Heart left ventricle (tissue), 16 donors: Measurements from ENCODE around the gene PRKCB. TPM values are rescaled to one million over a fixed set of nuclear protein-coding genes. Genes with fewer than 3 reads are reported as not detected.

ENCODE experiments used
- ATAC-seq, 4 donors: fragments of 200-7000 bp; cut with Tn5 transposase; one replicate each; pipeline ENCODE4 v1.9.1; 2020 to 2022; ENCODE audit warnings: moderate library complexity in 4 of 4, mild to moderate bottlenecking in 3 of 4, moderate number of reproducible peaks in 1 of 4
- DNase-seq, 5 donors: peaks; one replicate each; pipeline ENCODE4 v3.0.0-alpha.2; 2020
- H3K27ac ChIP-seq, 12 donors: fragments of 200-600 bp; sonication (generic) in 4 of 12; one replicate each; pipeline versions ENCODE4 v1.5.0 to v1.8.0; 2016 to 2022; ENCODE audit warnings: mild to moderate bottlenecking in 2 of 12
- H3K27me3 ChIP-seq, 9 donors: fragments of 200-600 bp; sonication (generic) in 2 of 9; one replicate each; pipeline versions ENCODE4 v1.5.1 to v1.8.0; 2016 to 2022; ENCODE audit warnings: mild to moderate bottlenecking in 3 of 9
- H3K36me3 ChIP-seq, 9 donors: fragments of 200-600 bp; sonication (generic) in 2 of 9; one replicate each; pipeline versions ENCODE4 v1.5.0 to v1.8.0; 2018 to 2022; ENCODE audit warnings: mild to moderate bottlenecking in 2 of 9
- H3K4me1 ChIP-seq, 12 donors: fragments of 200-600 bp; sonication (generic) in 4 of 12; one replicate each; pipeline versions ENCODE4 v1.5.0 to v1.8.0; 2016 to 2022; ENCODE audit warnings: mild to moderate bottlenecking in 3 of 12
- H3K4me3 ChIP-seq, 12 donors: fragments of 200-600 bp; sonication (generic) in 4 of 12; one replicate each; pipeline versions ENCODE4 v1.5.0 to v1.8.0; 2017 to 2022; ENCODE audit warnings: mild to moderate bottlenecking in 9 of 12, moderate library complexity in 4 of 12
- H3K9me3 ChIP-seq, 12 donors: fragments of 200-600 bp; sonication (generic) in 4 of 12; one replicate each; pipeline versions ENCODE4 v1.5.0 to v1.8.0; 2016 to 2022; ENCODE audit warnings: mild to moderate bottlenecking in 1 of 12
- POLR2A ChIP-seq, 2 donors: fragments of 450-650 bp; IDR thresholded peaks; one replicate each; pipeline ENCODE4 v1.6.1; 2017; ENCODE audit warnings: antibody characterized with exemption in 2 of 2, mild to moderate bottlenecking in 2 of 2, moderate library complexity in 2 of 2
- WGBS, 4 donors: extraction: QIAGEN DNeasy Blood & Tissue Kit in 2 of 4; methylation state at CpG; one replicate each; pipeline versions ENCODE4 v1.1.5 to v1.1.7; 2013 to 2018; 5-methylcytosine and 5-hydroxymethylcytosine counted together
- intact Hi-C, 10 donors: fragments of 100-400 bp; cut with DNase I; formaldehyde crosslinking; loops; one replicate each; pipeline versions ENCODE4 v1.11.1 to v1.14.2; 2022
- polyA plus RNA-seq, 2 donors: library from polyadenylated mRNA; stranded (reverse); fragments of 200-250 nt; gene quantifications; one replicate each; pipeline ENCODE4 v1.2.3, GENCODE V29; 2013
- total RNA-seq, 9 donors: library from RNA; depleted of rRNA in 2 of 9; stranded (reverse); fragments of >200 nt in 2 of 9; fragmentation: NEBNext Ultra II Directional in 3 of 9; extraction: Animal tissue kit (Norgen Biotek cat#: 25700) in 3 of 9; gene quantifications; one replicate each; pipeline versions ENCODE4 v1.1.0 to v1.2.4, GENCODE V29; 2016 to 2023
- TF ChIP-seq, protein P1 (sequence below), 12 donors: fragments of 200-600 bp; sonication (generic) in 4 of 12; IDR thresholded peaks; one replicate each; pipeline versions ENCODE4 v1.5.0 to v1.8.0; 2018 to 2022; ENCODE audit warnings: antibody characterized with exemption in 12 of 12, mild to moderate bottlenecking in 5 of 12
- donor health status: ischemic (EF 13 %, LVEDD 7.1; RV severe dilation, severe dysfunction).
- donor health status: healthy with polysubstance abuse.
- donor health status: DM: no; HTN: yes; CAD: no.
- donor health status: DM: no; HTN: no; CAD: no.
- donor health status: ischemic (EF 25% LVEDD 6.9; RV normal size, moderate dysfunction).
- donor health status: ischemic (EF 25% LVEDD 5.7; RV mildly dilated, moderate dysfunction).
- donor health status: healthy.
- donor health status: DM: yes; HTN: yes; CAD: no.
- donor health status: ischemic (EF 35%, LVEDD 5.7; RV mildly dilated, moderate dysfunction).
- donor health status: nonischemic (EF 11% LVEDD 7.7; RV severe dilation, severe dysfunction).
- donor health status: DM: yes; HTN: yes; CAD: no.
- donor health status: PGD.
- donor health status: ischemic (EF 29% LVEDD 5.4; RV normal size, mild dysfunction).
- donor health status: nonischemic (EF 23%, LVEDD 6.1; RV moderate dilation, normal function).

The PRKCB gene
- total and polyA plus RNA-seq, 11 donors, result 0.30 to 18.4 (median 1.7) TPM

DNA sequence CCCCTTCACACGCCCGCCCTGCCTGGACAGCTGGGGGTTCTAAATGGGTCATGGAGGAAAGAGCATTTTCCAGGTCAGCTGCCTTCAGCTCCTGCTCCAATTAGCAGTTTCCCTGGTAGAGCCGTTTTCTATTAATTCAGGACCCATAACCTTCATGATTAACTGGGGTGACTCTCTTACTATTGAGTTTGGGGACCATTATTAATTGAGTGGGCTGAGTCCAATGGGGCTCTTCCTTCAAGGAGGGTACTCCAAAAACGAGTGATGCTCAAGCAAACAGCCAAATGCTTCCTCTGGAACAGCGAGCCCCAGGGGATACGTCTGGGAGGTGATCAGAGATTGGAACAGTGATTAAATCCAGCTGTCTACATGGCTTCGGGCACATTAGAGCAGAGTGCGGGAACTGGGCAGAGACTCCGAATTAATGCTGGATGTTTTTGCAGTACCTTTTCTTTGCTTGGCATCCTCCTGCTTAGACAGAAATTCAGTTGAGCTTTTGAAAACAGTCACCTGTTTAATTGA lies 352.3 kb downstream of the PRKCB start:
- H3K4me1 ChIP-seq, result no peaks in the 10 kb centered on the region
- ATAC-seq, result no peak
- WGBS, 4 donors, result 72 to 76% (median 74%) methylated on average over 9 of the region's 9 CpGs
- no peaks in the 10 kb centered on the region for H3K9me3 ChIP-seq
- TF ChIP-seq, protein P1, sequence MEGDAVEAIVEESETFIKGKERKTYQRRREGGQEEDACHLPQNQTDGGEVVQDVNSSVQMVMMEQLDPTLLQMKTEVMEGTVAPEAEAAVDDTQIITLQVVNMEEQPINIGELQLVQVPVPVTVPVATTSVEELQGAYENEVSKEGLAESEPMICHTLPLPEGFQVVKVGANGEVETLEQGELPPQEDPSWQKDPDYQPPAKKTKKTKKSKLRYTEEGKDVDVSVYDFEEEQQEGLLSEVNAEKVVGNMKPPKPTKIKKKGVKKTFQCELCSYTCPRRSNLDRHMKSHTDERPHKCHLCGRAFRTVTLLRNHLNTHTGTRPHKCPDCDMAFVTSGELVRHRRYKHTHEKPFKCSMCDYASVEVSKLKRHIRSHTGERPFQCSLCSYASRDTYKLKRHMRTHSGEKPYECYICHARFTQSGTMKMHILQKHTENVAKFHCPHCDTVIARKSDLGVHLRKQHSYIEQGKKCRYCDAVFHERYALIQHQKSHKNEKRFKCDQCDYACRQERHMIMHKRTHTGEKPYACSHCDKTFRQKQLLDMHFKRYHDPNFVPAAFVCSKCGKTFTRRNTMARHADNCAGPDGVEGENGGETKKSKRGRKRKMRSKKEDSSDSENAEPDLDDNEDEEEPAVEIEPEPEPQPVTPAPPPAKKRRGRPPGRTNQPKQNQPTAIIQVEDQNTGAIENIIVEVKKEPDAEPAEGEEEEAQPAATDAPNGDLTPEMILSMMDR (IDR thresholded peaks at IDR 0.05), result no peak
- TF ChIP-seq POLR2A (IDR thresholded peaks at IDR 0.05), result no peak
- peaks cover 0 to 17% (median 0%) of the 10 kb centered on the region in 9 donors for H3K36me3 ChIP-seq
- H3K4me3 ChIP-seq, result no peak overlapping the region
- peaks cover 0 to 4% (median 0%) of the 10 kb centered on the region in 9 donors for H3K27me3 ChIP-seq
- DNase-seq, result no peak
- no peak overlapping the region for H3K27ac ChIP-seq
- intact Hi-C loops, result no loop called here

- no peak overlapping the region for H3K27ac ChIP-seq
- 50 to 63% (median 61%) methylated on average over 6 of the region's 6 CpGs for WGBS, 4 donors
Measured at GRCh38 chr16:24188751-24189318, 353.1 kb downstream of the PRKCB start.

GRCh38 chr16:24189941-24190340 lies 354.2 kb downstream of the PRKCB start:
- Histone ChIP-seq H3K4me1 (no peaks in the 10 kb centered on the region), H3K27me3 (peaks cover 0 to 4% (median 0%) of the 10 kb centered on the region in 9 donors), H3K9me3 (no peaks in the 10 kb centered on the region), H3K27ac (no peak overlapping the region), H3K36me3 (peaks cover 0 to 20% (median 0%) of the 10 kb centered on the region in 9 donors), H3K4me3 (no peak overlapping the region)
- TF ChIP-seq POLR2A (IDR thresholded peaks at IDR 0.05), result no peak
- DNase-seq (no peak), ATAC-seq (no peak)
- whole genome bisulfite sequencing, 4 donors, result 78 to 91% (median 90%) methylated on average over 3 of the region's 3 CpGs
- intact Hi-C loops, result no loop called here

More at GRCh38 chr16:24188751-24189318, 353.1 kb downstream of the PRKCB start:
- DNase-seq (no peak), ATAC-seq (no peak)
- Histone ChIP-seq H3K27me3 (peaks cover 0 to 4% (median 0%) of the 10 kb centered on the region in 9 donors), H3K4me3 (no peak overlapping the region), H3K9me3 (no peaks in the 10 kb centered on the region), H3K4me1 (no peaks in the 10 kb centered on the region), H3K36me3 (peaks cover 0 to 21% (median 0%) of the 10 kb centered on the region in 9 donors)
- TF ChIP-seq, protein P1 (IDR thresholded peaks at IDR 0.05), result no peak
- TF ChIP-seq POLR2A (IDR thresholded peaks at IDR 0.05), result no peak
- intact Hi-C loops, result no loop called here

DNA sequence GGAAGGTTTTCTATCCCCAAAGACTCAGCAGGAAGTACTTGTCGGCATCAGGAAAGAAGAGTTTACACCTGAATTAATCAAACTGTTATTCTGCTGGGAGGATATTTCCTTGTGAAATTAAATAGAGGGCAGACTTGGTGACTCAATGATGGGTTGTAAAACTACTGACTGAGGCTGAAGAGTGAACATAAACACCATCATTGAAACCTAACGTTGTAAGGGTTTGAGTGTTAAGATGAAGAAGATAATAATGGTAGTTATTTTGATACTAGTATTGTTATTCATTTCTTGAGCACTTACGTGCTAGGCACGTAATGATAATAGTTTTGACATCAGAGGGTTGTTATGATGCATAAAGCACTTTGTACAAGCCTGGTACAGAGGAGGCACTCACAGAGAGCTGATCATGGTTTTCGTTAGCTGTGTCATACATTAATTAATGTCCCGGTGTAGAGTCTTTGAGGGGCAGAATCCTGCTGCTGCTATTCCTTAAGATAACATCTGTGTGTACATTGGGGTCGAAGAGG lies 356.2 kb downstream of the PRKCB start:
- no peak for ATAC-seq
- intact Hi-C loops, result no loop called here
- WGBS, 4 donors, result 78 to 83% (median 80%) methylated on average over 7 of the region's 7 CpGs
- TF ChIP-seq POLR2A (IDR thresholded peaks at IDR 0.05), result no peak
- TF ChIP-seq, protein P1 (IDR thresholded peaks at IDR 0.05), result no peak
- no peak overlapping the region for H3K4me3 ChIP-seq
- no peaks in the 10 kb centered on the region for H3K4me1 ChIP-seq
- H3K9me3 ChIP-seq, result no peaks in the 10 kb centered on the region
- no peak for DNase-seq
- peaks cover 0 to 4% (median 0%) of the 10 kb centered on the region in 9 donors for H3K27me3 ChIP-seq
- H3K27ac ChIP-seq, result no peak overlapping the region
- H3K36me3 ChIP-seq, result peaks cover 0 to 4% (median 0%) of the 10 kb centered on the region in 9 donors
